HG03457 (cell line): ENCODE measurements around the gene LRP2BP.
"Not testable (repeated sequence)": the region's sequence is repeated elsewhere in the genome, so short reads cannot be mapped to it uniquely, and the experiment has no call there.

Experiments
- ATAC-seq: cut with Tn5 transposase; IDR thresholded peaks from one replicate; pipeline ENCODE4 v1.9.1; 2021; ENCODE audit warnings: moderate number of reproducible peaks; ENCODE audit not compliant: unreplicated experiment

The LRP2BP gene

DNA sequence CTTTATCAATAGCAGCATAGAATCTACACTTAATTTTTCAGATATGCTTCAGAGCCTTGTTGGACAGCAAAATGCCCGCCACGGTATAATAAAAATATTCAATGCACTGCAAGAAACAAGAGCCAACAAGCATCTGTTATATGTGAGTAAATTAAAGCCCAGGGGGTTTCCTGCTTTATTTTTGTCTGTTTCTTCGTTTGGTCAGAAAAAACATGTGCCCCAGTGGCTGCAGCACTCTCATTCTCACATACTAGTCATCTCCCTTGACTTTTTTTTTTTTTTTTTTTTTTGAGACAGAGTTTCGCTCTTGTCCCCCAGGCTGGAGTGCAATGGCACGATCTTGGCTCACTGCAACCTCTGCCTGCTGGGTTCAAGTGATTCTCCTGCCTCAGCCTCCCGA, 33.2 kb downstream of the LRP2BP start:
- not testable (repeated sequence) for ATAC-seq

GRCh38 chr4:185361872-185362271, 33.9 kb downstream of the LRP2BP start:
- ATAC-seq = no peak

DNA sequence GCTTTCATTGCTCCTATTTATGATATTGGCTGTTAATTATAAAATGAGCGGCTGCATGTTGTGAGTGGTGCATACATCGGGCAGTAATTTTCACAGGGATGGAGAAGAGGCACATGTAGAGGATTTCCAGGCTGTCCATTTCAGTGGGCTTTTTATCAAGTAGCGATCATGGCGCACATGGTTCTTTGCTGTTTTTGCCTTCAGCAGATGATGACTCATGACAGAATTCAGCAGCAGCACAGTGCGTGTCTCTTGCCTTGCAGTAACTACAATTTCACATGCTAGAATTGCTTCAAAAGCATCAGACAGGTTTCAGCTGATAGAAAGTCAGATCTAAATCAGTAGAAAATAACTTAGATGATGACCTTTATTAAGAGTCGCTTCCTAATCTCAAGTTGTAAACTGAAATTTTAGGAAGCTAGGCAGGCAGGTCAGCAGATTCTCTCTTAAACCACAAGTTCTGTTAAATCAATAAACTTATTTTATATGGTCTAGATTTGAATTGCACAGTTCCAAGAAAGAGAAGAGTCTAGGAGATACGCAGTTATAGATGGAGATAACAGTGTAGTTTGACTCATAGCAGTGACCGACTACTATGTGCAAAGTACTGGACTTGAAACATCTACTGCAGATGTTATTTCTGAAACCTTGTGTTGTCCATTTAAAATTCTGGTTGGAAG, 35.8 kb downstream of the LRP2BP start:
- no peak for ATAC-seq

- ATAC-seq = no peak
Measured at GRCh38 chr4:185358959-185359358, 36.8 kb downstream of the LRP2BP start.

GRCh38 chr4:185358514-185358913, 37.2 kb downstream of the LRP2BP start:
- ATAC-seq = no peak

DNA sequence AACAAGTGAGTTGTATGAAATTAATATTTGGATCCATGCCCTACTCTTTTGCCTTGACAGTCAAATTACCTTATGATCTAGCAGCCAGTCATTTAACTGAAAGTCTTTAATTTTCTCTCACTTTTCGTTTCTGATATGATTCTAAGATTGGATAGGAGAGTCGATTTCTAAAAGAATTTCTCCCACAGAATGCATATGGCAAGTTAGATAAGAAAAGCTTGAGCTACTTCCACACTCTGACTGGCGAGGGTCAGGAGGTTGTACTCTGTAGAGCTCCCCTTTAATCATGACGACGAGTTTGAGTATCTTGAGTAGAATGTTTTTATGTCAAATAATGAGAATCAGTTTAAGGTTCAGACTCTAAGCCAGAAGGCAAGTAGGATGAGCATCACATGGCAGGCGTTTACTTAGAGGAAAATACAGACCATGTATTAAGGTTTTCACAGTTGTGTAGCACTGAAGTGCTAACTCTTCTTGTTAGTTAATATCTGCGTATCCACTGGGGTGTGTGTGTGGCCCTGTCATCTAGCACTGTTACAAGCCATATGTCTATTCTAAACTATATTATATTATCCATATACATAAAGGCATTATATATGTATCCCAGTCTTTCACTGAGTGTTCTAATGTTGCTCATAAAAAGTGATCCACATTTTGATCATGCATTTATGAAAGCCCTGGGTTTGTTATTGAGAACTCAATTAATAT, 37.8 kb downstream of the LRP2BP start:
- no peak for ATAC-seq

DNA sequence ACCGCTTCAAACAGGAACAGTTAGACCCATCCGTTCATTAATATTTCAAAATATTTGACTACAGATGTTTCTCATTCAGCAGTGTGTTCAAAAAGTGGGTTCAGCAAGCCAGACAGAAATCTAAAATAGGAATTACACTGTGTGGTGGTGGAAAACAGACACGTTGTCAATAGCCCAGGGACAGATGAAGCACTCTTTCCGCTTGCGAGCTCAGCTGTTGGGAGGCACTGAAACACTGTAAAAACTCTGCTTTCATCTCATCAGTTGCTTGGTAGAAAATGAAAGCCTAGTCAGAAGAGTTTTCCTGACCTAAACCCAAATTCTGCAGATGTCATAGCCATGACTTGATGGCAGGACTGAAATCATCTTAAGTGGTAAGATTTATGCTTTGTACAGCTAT, 38.5 kb downstream of the LRP2BP start:
- no peak for ATAC-seq

DNA sequence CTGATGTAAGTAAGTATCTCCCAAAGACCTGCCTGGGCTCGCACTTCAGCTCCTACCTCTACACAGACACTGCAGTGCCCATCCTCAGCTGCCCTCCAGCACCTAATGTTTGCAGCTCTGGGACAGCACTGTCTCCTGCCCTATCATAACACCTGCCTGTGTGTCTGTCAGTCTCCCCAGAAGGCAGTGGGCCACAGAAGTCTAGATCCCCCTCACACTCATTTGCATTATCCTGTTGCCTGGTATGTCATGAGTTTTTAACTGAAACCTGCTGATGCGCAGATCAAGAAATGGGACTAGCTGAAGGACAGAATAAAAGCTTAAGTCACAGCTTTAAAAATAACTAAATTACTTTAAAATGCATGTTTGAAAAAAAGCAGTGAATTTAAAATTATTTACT, 43.0 kb downstream of the LRP2BP start:
- ATAC-seq = no peak

DNA sequence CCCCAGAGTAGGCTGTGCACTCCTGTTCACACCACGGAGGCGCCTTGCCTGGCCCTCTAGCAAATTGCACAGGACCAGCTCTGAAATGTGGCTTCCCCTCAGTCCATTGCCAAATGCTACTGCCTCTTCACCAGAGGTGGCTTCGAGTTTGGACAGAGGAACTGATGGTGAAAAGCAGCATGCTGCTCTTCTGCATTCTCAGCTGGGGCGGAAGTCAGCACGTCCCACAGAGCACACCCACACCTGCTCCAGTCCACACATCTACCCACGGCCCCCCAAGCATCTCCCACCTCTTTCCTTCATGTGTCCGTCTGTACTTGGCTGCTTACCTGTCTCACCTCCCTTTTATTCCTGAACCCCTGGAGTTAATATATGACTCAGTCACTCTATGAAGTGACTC, 43.5 kb downstream of the LRP2BP start:
- ATAC-seq = no peak

- ATAC-seq = no peak
Measured at GRCh38 chr4:185351691-185352090, 44.0 kb downstream of the LRP2BP start.

GRCh38 chr4:185346975-185347601, 48.6 kb downstream of the LRP2BP start:
- ATAC-seq = no peak

GRCh38 chr4:185344743-185345538, 50.8 kb downstream of the LRP2BP start:
- no peak for ATAC-seq

DNA sequence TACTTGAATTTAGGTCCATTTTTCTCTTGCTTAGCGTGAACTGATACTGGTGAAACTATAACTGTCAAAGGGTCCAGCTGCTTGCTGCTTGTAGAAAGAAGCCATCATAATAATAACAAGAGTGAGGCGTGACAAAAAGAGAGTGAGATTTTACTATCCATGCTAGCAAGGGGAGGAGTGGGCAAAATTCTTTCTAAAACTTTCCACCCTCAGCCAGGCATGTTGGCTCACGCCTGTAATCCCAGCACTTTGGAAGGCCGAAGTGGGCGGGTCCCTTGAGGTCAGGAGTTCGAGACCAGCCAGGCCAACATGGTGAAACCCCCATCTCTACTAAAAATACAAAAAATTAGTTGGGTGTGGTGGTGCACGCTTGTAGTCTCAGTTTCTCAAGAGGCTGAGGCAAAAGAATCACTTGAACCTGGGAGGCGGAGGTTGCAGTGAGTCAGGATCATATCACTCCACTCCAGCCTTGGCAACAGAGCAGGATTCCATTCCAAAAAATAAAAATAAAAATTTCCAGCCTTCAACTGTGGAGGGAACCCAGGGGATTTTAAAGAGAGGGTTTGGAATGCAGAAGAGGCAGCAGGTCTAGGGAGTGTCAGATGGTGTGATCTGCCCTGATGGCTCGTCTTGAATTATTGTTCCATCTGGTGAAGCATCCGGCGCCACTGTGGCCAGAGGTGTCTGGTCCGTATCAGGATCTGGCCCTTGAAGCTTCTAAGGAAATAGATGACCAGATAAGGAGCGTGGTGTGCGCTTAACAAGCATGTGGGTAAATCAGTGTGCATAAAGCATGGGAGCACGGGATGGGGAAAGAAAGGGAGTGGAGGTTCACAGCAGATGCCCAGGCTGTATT, 51.8 kb downstream of the LRP2BP start:
- ATAC-seq = no peak

DNA sequence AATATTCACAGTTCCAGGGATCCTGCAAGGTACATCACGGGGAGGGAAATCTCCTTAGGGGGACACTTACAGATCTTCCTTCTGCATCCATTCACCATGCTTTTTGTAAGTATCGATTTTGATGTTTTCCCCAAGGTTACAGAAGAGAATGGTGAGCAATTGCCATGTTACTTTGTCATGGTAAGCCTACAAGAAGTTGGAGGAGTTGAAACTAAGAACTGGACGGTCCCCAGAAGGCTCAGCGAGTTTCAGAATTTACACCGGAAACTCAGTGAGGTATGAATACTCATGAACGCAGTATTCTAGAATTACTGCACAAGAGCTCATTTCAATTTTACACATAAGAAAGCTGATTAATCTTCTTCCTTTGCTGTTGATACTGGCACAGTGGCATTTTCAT, 53.9 kb downstream of the LRP2BP start:
- no peak for ATAC-seq

- no peak for ATAC-seq
Measured at GRCh38 chr4:185341377-185341776, 54.3 kb downstream of the LRP2BP start.

- no peak for ATAC-seq
Measured at GRCh38 chr4:185339941-185340340, 55.8 kb downstream of the LRP2BP start.

DNA sequence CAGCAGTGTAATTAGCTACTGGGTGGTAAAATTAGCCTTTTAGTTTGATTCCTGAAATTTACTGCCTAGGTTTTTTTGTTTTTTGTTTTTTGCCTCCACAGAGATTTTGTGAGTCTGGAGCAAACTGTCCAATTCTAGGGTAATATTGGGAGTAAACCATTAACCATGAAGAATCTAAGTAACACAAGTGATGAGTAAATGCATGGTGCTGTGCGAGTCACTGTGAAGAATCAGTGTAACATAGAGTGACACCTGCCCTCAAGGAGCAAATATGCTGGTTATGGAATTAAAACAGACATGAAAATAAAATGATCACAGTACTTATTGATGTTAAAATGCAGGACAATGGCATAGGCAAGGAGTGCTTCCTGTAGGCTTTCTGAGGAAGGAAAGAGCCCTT, 60.1 kb downstream of the LRP2BP start:
- ATAC-seq = no peak

DNA sequence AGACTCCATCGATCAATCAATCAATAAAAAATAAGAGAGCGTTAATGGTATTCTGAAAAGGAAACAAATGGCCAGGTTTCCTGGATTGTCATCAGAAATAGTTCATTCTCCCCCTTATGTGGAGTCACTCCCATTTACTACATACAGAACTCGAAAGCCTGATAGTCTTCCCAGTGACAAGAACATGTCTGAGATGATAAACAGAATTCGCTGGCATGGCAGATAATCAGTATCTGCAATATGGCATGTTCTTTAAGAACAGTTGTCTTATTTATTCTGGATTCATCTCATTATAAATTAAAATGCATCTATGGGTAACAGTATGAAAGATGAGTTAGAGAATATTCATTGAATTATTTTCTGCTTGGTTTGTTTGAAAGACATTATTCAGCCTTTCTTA, 61.4 kb downstream of the LRP2BP start:
- no peak for ATAC-seq

DNA sequence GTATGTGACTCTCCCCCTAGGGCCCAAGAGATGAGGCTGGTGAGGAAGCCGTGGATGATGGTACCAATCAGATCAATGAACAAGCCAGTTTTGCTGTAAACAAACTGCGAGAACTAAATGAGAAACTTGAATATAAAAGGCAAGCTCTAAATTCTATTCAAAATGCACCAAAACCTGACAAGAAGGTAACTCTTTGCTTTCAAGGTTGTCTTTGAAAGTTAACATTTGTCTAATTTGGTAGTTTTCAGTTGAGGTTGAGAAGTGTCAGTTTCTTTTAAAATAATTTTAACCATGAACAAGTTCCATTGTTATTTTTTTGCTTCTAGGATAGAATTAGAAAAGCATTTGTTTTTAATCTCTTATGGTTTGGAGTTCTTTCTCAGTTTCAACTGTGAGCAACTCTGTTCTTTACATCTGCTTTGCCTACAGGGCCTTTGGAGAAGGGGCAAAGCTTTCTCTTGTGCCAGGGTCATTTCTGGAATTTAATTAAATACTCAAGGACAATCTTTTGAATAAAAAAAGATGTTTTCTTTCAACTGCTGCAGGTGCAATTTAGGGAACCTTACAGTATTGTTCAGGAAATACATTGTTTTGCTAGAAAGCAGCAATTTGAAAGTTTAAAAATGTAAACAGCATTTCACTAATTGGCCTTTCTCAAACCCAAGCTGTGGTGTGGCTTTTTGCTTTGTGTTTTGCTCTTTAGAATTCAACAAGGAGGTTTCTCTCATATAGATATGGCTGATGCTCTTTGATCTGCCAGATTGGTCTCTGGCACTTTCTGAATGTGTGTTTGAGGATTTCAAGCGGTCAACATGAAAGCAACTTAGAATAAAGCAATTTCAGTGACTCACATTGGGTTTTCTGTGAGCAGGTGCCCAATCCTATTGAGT, 62.9 kb downstream of the LRP2BP start:
- no peak for ATAC-seq
